Activated effector memory CD4-positive, alpha-beta T cell treated with Interleukin-2 at 50 U/mL for 16 hours (primary cell): ENCODE data around the gene CFHR2.

ENCODE experiments used
- DNase-seq: peaks from one replicate; pipeline ENCODE4 v3.0.0-alpha.2; 2020

CFHR2 gene

GRCh38 chr1:197003132-197003531, 59.6 kb downstream of the CFHR2 start:
- no peak for DNase-seq

GRCh38 chr1:197008861-197009260, 65.3 kb downstream of the CFHR2 start:
- no peak for DNase-seq
